ENCODE results near the gene ARHGAP4.

Gene ARHGAP4

DNA sequence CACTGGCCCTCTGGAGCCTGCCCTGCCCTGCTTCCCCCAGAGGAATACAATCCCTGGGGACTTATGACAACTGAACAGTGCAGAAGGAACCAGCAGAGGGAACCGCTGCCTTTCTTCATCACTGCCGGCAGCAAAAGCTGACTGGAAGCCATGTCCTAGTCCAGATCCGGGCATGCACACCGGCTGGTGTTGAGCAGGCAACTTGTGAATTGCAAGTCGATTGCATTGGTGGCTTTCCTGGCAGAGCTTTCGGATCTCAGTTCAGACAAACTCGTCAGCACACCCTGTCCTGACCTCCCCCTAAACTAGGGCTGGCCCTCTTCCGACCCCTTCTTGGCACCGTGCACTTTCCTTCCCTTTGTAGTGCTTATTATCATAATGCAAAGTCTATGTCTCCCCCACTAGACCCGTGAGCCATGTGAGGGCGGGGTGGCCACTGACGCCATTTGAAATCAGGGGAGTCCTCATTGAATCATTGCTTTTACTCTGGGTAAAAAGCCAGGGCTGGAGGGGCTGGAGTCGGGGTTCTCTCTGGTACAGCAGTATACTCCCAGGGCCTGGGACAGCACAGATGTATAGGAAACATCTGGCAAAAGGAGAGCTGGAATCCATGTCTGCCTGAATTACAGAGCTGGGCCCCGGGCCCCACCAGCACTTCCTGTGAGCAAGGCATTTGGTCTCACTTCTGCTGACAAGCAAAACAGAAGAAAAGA lies 1.8 kb downstream of the ARHGAP4 start:
- DNase-seq = peak; percentile 6

DNA sequence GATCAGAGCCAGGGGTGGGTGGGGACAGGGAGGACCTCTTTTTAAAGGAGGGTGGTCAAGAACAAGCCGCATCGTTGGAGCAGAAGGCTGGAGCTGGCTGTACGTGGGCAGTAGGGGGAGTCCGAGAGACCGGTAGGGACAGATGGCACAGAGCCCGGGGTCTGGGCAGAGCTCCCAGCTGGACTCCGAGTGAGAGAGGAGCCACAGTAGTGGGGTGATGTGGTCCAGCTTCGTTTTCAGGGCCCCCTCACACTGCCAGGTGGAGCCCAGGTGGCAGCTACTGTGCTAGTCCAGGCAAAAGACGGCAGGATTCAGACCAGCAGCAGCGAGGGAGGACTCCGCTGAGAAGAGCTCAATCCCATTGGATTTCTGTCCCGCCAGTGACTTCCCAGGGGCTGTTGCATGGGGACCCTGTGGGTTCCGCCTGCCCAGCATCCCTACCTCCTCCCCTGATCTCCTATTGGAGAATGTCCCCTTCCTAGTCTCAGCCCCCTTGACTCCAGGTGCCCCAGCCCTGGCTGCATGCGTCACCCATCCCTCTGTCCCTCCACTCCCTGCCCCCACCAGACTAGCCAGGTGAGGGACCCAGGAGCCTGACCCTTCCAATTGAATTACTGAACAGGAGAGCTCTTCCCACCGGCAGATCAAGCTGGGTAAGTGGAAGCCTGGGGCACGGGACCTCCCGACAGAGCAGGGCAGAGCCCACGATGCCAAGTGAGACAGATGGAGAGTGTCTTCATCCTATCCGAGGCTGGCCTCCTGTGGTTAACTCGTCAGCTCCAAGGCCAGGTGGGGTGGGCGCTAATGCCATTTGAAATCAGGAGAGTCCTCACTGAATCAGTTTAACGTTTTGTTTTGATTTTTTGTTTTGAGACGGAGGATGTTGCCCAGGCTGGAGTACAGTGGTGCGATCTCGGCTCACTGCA lies 2.9 kb downstream of the ARHGAP4 start:
- DNase-seq = peak; percentile 8

- no peak for DNase-seq
Observed at GRCh38 chrX:153921511-153922446, 4.3 kb downstream of the ARHGAP4 start.

DNA sequence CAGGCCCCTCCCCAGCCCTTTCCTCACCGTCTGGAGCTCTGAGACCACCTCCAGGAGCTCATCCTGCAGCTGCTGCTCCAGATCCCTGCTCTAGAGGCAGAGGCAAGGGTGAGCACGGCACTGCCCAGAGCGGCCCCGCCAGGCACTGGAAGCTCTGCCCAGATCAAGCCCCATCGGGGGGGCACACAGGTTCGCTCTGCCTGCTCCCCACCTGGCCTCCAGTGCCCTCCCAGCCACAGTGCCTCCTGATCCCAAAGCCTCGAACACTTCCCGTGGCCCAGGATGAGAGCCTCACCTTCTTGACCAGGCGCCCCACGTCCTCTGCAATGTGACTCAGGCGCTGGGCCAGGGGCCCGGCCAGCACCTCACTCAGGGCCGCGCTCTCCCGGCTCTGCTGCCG lies 5.0 kb downstream of the ARHGAP4 start:
- DNase-seq = no peak

- DNase-seq = no peak
Observed at GRCh38 chrX:153920546-153920945, 5.5 kb downstream of the ARHGAP4 start.

DNA sequence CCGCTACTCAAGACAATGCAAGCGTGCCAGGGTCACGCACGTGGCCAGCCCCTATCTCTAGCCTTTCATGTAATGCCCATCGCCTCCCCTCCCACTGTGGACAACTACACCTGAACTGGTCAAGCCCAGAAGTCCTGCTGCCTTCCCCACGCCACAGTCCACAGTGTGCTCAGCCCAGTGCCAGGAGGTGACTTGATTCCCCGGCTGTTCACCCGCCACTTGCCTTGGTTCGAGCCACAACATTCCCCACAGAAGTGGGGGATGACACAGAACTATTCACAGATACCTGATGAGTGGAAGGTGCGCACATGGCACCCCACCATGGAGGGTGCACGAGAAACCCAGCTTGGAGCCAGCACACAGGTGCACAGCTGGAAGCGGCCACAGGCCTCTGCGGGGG lies 6.8 kb downstream of the ARHGAP4 start:
- no peak for DNase-seq

DNA sequence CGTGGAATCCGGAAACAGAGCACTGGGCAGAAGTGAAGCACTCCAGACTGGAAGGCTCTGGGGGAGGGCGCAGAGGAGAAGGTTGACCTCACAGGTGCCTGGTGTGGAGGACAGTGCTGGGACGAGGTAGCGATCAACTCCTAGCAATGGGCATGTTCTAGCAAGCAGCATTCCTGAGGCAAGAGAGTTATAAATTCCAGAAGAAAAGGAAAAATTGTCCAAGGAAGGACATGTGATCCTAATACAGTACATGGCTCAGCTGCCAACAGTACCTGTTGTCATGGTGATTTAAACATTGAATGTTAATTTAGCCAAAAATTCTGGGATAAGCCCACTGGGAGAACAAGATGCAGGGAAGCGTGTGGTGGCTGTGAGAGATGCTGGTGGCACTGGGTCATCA lies 8.2 kb downstream of the ARHGAP4 start:
- DNase-seq = no peak

GRCh38 chrX:153913701-153914100 lies 12.4 kb downstream of the ARHGAP4 start:
- DNase-seq = no peak

GRCh38 chrX:153913211-153913610 lies 12.9 kb downstream of the ARHGAP4 start:
- DNase-seq = no peak

- DNase-seq = no peak
Observed at GRCh38 chrX:153911798-153912197, 14.3 kb downstream of the ARHGAP4 start.

- no peak for DNase-seq
Observed at GRCh38 chrX:153910446-153910845, 15.6 kb downstream of the ARHGAP4 start.

DNA sequence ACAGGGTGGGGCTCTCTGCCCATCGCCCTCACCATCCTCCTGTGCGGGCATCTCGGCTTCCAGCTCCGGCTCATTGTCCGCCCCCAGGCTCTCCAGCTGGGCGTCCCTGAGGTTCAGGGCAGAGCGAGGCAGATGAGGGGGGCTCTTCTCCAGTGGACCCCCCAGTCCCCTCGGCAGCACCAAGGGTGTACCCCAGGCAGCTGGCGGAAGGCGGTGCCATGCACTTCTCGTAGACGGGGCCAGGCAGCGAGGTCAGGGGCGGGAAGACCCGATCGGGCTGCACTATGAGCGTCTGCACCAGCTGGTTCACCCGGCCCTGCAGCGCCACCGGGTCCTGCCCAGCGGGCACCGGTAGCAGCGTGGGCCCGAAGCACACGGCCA lies 16.1 kb downstream of the ARHGAP4 start:
- no peak for DNase-seq

- DNase-seq = no peak
Observed at GRCh38 chrX:153909024-153909979, 16.8 kb downstream of the ARHGAP4 start.

DNA sequence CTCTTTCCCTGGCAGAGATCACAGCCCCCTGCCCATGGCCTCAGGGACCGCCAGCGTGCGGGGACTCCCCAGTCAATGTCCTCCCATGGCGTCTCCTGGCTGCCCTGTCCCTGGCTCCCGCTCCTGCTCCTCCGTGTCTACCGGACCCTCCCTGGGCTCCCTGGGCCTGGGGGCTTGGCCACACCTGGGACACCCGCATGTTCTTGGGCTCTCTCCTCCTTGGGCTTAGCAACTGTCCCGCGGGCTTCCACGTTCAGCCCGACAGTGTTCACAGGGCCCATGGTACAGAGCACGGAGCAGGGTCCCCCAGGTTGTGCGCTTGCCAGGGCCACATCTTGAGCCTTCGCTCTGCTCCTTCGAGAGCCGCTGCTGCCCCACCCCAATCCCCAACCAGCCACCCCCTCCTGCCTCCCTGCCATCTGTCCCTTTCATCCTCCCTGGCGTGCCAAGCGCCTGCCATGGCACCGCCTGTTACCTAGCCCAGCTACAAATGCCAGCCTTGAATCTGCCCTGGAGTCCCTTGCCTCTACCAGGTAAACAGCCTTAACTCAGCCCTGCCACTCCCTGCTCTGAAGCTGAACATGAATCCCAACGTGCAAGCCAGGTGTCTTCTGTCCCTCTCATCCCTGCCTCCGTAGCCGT lies 17.7 kb downstream of the ARHGAP4 start:
- DNase-seq = no peak

DNA sequence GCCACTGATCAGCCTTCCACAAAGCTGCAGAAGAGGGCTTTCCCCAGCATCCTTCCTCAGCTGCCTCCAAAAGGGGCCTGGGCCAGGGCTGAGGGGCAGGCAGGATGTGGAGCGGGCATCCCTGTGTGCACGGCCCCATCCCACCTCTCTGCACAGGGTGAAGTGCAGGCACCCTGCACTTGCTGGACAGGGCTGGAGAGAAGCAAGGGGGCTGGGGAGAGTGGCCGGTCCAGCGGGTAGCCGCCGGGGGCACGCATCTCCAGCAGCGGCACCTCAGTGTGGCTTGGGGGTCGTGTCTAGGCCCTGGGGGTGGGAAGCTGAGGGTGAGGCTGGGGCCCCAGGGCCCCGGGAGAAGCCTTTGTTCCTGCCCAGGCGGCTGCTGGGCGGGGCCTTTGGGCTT lies 18.6 kb downstream of the ARHGAP4 start:
- no peak for DNase-seq

- no peak for DNase-seq
Observed at GRCh38 chrX:153906126-153906917, 19.7 kb downstream of the ARHGAP4 start.

GRCh38 chrX:153905481-153906095 lies 20.5 kb downstream of the ARHGAP4 start:
- DNase-seq = no peak

DNA sequence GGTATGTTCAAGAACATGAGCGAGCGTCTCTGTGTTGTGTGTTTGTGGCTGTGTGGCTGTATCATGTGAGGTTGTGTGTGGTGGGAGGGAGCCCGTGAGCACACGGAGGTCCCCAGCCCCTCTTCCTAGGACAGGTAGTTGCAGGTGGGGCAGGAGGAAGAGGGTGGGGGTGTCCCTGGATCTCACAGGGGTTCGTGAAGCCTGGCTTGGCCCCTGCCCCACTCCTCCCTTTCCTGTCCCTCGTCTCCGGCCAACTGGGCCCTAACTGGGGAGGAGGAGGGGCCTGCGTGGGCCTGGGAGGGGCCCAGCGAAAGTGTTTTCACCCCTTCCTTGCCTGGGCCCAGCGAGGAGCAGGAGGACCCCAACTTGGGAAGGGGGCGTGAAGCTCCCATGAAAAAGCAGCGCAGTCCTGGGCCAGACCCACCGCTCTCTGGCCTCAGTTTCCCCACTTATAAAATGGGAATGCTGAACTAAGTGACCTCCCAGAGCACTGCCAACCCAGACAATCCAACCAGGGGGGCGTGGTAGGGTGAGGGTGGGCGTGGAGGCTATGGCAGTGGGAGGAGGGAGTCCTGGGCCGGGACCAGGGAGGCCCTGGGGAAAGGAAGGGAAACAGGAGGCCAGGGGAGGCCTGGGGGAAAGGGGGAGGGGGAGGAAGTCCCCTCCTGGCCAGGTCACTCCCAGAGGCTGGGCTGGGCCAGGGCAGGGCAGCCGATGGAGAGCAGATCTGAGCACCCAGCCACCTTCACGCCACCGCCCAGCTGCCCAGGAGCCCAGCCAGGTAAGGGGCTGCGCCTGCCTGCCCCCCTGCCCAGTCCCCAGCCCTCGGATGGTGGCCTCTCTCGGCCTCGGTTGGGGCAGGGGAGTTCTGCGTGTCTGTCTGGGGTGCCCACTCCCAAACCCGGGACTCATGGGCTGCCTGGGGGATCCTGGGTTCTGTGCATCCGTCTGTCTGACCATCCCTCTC lies 21.8 kb downstream of the ARHGAP4 start, which contains the start of gene AVPR2:
AVPR2 (plus strand) TSS at position 683 of the 967 bp plus-strand sequence. CDS start 473 bp downstream, outside the sequence.
- no peak for DNase-seq
